Cardiac septum (tissue), 1 donor: ENCODE measurements around the gene EXOSC7. TPM values are rescaled to one million over a fixed set of nuclear protein-coding genes. Genes with fewer than 3 reads are reported as not detected.

ENCODE experiments used
- DNase-seq: peaks from one replicate; pipeline ENCODE4 v3.0.0-alpha.2; 2020; ENCODE audit warnings: low spot score
- intact Hi-C: fragments of 100-400 bp; cut with DNase I; formaldehyde crosslinking; loops from one replicate; pipeline ENCODE4 v1.14.0; 2022
- total RNA-seq: library from RNA; stranded (reverse); fragmentation: NEBNext Ultra II Directional; extraction: Animal tissue kit (Norgen Biotek cat#: 25700); gene quantifications from one replicate; pipeline ENCODE4 v1.2.1, GENCODE V29; 2021
- donor health status: DM: no; HTN: no; CAD: no.

EXOSC7 gene
- total RNA-seq, 1 donor from 2014 or later = 29.6 TPM

DNA sequence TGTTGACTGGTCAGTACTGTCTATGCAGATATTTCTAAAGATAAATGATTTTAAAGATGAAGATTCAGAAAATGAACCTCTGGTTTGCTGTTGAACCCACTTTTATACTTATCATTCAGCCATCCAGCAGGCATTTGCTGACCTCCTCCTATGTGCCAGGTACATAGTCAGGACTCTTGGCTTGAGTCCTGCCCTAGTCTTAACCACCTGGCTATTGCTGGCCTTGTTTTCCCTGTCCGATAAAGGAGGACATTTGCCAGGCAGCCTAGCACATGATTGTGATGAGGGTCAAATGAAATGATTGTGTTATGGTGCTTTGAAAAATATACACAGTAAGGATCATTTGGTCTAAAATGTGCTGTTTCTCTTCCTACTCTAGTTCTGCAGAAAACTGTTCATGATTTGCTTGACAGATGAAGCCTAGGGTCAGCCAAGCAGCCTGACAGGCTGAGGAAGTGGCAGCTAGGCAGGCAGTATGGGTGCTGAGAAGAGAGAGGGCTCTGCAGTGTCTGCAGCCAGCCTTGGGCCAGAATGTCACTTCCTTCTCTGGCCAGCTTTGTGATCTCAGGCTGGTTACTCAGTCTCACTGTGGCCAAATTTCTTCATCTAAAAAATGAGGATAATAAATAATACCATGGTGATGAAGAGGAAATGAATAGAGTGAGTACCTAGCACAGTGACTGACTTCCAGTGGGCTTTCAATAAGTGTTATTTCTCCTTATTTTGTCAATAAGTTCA is 13.8 kb downstream of the EXOSC7 start:
- intact Hi-C loops = loop anchor here (5.0 kb wide), 1 partner anchor 47 kb away; no protein-coding TSS in a partner anchor
- DNase-seq = no peak

DNA sequence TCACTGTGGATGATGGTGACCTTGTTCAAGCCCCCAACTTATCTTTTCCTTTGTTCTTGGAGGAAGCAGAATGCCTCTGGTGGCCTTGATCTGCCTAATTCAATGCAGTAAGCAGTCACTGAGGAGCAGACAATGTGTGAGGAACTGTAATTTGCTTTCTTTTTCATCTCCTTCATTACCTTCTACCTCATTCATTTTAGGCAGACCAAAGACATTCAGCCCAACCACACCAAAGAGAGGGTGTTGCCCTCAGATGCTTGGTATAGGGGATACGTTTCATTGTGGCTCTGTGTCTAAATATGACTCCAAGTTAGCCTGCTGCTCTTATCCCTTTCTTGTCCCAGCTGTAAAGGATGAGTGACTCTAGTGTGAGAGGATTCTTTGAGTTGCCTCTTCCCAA is 15.3 kb downstream of the EXOSC7 start:
- DNase-seq = no peak
- intact Hi-C loops = loop anchor here (5.0 kb wide), 1 partner anchor 46 kb away; no protein-coding TSS in a partner anchor

DNA sequence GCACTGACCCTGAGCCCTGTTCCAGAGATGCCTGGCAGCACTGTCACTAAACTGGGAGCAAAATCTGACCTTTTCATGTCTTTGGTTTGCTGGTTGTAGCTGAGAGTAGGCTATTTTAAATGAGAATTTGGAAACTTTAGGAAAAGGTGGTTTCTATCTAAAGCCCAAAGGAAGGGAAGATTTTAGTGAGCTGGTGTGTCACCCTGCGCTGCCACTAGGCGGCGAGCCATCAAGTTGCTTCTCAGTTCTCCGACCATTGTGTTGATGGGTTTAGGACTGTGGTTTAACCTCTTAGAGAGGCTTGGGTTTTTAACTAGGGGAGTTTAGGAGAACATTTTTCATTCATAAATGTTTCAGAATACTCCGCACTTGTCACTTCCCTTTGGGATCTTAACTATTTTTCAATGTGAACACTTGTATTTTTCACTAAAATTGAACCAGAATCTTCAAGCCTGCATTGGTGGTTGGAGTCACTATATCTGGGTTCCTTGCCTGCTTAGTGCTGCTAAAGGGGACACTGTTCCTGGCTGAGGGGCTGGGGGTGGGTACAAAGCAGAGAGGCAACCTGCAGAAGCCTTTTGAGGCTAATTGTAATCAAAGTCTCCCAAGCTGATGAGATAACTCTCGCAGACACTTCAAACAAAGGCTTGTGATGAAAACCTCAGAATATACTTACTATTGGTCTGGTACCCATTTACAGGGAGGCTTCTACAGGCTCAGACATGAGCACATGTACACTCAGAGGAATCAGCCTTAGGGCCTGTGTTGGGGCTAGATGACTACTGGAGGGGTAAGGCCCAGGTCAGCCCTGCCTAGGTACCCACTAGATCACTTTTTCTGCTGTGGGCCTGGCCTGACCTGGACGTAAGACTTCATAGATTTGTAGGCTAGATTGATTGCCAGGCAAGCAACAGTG is 16.8 kb downstream of the EXOSC7 start:
- DNase-seq = no peak
- intact Hi-C loops = loop anchor here (5.0 kb wide), 1 partner anchor 44 kb away; no protein-coding TSS in a partner anchor

DNA sequence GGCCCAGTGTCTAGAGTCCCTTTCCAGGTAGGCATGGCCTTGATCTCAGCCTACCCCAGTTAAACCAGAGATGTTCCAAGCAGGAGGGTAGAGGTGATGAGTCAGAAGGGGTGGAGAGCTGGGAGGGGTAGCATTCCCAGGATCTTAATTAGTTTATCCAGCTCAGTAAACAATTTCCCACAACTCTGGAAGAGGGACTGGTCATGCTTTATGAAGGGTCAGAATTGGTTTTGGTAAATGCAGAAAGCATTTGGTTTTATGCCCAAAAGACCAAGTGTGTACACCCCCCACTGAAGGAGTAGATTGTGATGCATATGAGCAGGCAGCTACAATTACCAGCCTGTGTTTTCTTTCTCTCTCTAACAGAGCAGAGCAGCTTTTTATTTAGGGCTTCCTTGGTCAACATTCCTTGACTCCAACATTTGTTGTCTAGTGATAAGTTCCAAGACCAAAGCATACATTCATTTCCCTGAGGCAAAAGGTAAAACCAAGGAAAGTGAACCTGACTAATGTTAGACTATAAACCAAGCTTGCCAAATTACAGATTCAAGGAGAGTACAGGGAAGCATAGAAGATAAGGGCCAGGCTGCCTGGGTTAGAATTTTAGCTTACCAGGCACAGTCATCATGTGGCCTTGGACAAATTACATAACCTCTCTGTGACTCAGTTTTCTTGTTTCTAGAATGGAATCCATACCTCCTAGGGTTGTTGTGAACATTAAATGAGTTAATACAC is 17.6 kb downstream of the EXOSC7 start:
- DNase-seq = no peak
- intact Hi-C loops = loop anchor here (5.0 kb wide), 1 partner anchor 44 kb away; no protein-coding TSS in a partner anchor

DNA sequence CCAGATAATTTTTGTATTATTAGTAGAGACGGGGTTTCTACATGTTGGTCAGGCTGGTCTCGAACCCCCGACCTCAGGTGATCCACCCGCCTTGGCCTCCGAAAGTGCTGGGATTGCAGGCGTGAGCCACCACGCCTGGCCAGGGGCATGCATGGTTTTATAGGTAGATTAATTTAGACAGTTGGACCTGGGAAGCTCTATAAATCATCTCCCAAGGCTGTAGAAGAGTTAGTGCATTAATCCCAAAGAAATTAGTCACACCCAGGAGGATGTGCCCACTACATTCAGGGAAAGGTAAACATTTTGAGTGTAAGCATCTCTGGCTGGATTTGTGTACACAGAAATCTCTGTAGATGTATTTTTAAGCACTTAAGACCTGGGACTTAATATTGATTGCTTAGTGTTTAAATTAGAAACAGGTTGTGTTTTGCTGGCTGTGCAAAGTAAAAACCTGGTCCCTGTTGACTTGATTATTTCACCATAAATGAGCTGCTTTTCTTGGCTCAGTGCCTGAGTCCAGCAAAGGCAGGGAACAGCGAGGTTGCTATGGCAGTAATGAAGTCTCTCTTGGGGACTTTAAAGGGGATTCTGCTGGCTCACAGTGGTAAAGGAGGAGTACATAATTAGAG is 19.2 kb downstream of the EXOSC7 start:
- DNase-seq = no peak
- intact Hi-C loops = no loop called here

DNA sequence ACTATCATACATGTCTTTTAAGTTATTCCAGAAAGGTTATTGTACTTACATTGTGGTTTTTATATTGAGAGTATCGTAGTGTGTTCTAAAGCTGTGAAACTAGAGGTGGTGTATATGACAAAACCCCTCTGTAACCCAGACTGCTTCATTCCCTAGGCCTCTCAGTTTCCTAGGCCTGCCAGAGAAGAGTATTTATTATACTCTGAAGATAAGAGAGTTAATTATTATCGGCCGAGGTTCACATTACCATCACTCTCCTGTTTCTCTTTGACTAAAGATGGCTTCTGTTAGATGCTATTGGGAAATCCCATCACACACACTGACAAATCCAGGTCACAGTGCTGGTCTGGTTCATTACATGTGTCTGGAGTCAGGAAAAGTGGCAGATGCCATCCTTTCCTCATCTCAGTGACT is 20.5 kb downstream of the EXOSC7 start:
- intact Hi-C loops = no loop called here

DNA sequence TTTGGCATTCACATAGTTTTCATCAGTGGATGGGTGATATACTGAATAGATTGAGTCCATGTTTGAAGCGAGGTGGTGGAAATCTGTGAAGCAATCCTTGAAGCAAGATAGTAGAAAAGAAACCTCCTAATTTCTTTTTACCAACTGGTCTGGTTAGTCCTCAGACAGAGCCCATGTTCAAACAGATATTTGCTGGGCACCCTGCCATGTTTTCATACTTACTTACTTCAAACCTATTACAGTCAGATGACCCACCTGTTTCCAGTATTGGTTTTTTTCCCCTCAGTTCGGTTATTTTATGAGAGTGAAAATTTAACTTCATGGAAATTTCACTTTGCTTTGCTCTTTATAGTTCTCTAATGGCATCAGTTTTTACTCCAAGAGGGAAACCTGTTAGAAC is 23.7 kb downstream of the EXOSC7 start:
- DNase-seq = no peak
- intact Hi-C loops = no loop called here

More for the DNA sequence above, 20.5 kb downstream of the EXOSC7 start:
- DNase-seq = no peak

DNA sequence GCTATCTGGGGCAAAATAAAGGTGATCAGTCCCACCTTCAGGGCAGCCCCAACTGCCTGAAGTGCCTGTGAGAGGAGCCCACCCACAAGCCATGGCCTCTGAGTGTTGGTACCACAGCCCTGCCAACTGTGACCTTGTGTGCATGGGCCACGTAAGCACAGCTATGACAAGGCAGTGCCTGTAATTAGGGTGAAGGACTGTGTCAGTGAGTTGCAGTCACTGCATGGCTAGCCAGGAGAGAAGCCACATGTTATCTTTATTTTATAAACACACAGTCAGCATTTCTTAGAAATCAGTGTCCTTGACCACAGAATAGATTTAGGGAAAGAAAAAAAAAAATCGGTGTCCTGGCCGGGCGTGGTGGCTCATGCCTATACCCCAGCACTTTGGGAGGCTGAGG is 24.8 kb downstream of the EXOSC7 start:
- DNase-seq = no peak
- intact Hi-C loops = no loop called here

DNA sequence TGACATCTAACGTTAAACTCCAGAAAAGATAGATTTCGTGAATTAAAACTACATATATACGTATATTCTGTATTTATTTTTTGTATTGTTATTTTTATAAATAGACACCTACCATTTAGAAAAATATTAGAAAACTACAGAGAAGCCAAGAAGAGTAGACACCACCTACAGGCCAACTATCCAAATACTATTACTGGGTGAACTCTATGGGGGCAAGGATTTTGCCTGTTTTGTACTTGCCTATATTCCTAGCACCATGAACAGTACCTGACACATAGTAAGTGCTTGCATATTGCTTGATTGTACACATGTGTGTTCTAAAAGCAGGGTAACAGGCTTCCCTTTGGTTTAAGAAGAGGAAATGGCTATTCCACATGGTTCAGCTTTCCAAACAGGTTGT is 25.7 kb downstream of the EXOSC7 start:
- DNase-seq = no peak
- intact Hi-C loops = no loop called here

DNA sequence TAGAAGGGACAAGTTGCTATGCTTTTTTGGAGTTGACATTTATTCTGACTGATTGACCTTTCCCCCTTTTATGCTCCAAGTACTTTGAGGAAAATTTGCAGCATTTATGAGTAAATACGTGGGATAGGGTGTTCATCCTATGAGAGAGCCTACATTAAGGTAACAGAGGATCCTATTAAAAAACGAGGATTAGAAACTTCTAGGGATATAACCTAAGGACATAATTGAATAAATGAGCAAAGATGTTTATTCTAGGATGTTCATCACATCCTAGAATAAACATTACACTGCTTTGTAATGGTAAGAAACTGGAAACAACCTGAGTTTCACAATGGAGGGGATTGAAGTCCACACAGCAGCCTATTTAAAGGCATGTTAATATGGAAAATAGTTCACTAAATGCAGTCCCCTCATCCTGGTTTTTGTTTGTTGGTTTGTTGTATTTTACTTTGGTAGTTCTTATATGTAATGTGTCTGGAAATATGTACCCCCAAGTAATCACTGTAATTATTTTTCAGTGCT is 26.2 kb downstream of the EXOSC7 start:
- no peak for DNase-seq
- intact Hi-C loops = no loop called here

DNA sequence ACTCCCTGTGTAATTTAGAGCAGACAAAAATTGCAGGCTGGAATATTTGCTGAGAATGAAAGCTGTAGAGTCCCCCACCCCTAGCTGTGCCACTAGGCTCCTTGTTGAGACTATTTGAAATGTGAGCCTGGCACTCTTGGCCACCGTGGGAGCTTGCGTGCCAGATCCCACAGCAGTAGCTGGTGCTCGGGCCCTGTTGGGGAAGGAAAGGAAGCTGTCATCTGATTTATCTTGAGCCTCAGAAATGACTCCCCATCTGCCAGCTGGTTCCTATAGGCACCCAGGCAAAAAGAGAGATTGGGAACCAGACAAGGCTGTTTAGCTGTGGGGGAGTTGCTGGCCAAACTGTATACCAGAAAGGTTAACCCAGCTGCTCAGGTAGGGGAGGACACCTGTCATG is 26.7 kb downstream of the EXOSC7 start:
- no peak for DNase-seq
- intact Hi-C loops = no loop called here

DNA sequence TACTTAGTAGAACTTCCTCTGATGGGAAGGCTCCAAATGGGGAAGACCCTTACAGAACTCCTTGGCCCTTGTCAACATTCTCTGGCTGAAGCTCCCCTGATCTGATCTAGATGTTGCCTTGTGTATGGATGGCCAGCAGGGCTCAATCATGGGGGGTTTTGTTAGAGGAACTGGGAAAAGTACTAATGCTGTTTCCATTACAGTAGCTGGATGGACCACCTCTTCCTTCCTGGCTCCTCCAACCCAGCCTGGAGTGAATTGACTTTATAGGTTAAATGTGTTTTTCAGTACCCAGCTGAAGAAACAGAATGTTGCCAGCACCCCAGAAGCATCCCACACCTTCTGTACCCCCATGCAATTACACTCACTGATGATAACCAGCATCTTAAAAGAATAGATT is 27.4 kb downstream of the EXOSC7 start:
- no peak for DNase-seq
- intact Hi-C loops = no loop called here

DNA sequence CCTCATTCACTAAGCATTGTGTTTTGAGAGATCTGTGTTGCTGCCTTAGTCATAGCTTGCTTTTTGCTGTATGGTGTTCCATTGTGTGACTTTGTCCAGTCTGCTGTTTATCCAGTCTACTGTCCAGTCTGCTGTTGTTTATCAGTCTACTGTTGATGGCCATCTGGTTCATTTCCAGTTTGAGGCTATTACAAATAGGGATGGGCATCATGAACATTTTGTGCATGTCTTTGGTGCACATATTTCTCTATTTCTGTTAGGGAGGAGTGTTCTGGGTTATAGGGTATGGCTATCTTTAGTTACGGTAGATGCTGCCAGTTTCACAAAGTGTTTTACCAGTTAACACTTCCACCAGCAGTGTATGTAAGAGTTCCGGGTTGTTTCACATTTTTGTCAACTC is 27.8 kb downstream of the EXOSC7 start:
- intact Hi-C loops = no loop called here
- DNase-seq = no peak

DNA sequence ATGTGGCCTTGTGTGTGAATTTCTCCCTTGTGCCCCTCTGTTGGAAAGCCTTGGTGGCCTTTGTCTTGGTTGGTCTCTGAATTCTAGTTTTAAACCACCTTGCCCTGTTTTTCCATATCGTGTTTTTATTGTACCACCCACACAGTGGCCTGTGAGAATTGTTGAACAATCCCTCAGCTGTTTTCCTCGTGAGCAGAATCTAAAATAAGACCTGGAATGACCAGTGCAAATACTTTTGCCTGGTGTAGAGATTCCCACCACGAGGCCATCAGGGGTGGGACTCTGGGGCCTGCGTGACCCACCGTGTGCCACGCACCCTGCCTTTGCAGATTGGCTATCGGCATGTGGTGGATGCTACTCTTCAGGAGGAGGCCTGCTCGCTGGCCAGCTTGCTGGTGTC is 31.0 kb downstream of the EXOSC7 start:
- intact Hi-C loops = no loop called here
- no peak for DNase-seq

DNA sequence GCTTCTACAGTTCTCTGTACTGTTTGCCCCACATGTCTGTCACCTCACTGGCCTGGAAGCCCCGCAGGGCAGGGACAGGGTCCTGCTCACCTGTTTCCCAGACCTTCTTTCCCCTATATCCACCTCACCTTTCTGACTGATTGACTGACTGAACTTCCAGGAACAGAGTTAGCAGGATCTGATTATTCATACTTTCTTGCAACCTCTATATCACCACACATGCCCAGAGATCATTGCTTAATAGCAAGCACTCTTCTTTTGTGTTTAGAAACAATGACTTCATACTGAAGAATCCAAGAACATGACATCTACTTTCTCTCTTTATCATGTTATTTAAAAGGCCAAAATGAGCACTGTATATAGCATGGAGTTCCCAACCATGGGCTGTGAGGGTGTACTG is 32.1 kb downstream of the EXOSC7 start:
- DNase-seq = no peak

DNA sequence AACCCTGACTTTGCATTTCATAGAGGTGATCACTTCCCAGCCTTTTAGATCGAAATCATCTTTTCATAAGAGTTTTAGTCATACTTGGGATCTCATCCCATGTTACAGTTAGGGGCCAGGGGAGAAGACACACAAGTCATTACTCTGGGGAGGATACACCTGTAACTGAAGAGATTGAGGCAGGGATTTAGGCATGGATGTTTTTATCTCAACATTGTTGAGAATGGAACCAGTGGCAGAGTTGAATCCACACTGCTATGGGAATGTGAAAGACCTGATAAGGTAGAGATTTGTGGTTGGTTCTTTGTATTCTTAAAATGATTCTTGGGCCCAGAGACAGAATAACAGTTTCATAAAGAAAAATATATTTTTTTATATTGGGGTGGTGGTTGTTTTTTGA is 33.8 kb downstream of the EXOSC7 start:
- intact Hi-C loops = loop anchor here (5.0 kb wide), 1 partner anchor 33 kb away; the partner anchor contains the start of genes EXOSC7 and ZDHHC3
- no peak for DNase-seq

More for the DNA sequence above, 32.1 kb downstream of the EXOSC7 start:
- intact Hi-C loops = no loop called here

DNA sequence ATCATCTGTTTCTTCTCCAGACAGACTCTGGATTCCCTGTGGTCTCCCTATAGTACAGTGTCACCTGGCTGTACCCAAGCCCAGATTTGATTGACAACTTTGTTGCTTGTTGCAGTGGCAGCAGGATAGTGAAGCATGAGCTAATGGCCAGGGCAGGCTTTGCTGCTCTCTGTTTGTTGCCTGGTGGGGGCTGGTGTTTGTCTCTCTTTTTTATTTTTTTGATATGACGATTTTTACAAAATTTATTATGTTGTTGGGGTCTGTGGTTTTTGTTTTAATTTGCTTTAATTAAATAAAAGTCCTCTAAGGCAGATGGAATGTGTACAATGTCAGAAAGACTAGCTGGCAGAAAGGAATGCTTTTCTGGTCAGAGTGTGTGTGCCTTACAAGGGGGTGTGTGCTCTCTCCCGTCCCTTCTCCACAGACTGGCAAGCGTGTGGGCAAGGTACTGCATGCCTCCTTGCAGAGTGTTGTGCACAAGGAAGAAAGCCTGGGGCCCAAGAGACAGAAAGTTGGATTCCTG is 34.8 kb downstream of the EXOSC7 start:
- intact Hi-C loops = loop anchor here (5.0 kb wide), 1 partner anchor 34 kb away; the partner anchor contains the start of genes EXOSC7 and ZDHHC3
- no peak for DNase-seq

DNA sequence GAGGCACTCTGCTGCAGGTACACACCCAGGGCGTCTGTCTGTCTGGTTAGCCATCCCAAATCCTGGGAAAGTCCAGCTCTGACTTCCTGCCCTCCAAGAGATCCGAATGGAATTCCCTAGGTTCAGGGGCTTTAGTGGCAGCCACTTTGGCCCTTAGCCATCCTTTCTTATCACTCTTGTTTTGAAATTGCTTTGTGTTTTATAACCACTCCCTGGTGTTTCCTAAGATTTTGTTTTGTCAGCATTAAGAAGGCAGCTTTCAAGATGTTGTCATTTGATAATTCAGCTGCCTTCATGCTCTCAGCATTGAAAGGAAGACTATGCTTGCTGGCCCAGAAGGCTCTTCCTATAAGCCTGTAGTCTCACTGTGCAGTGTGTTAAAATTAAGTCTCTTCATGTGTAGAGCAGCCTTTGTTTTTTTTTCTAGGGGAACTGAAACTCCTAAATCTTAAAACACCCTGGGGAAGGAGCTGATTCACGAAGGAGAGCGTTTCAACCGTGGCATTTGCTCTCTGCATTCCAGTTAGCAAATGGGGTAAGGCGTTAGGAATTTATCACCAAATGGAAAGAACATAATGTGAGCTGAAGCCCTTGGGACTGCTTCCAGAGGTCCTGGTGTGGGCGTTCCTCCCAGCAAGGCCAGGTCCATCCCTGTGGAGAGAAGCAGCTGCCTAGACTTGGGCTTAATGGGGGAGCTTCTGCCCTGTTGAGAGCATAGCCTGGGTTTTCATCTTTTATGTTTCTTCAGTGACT is 35.9 kb downstream of the EXOSC7 start:
- peak; percentile 78 for DNase-seq
- intact Hi-C loops = loop anchor here (5.0 kb wide), 1 partner anchor 35 kb away; the partner anchor contains the start of genes EXOSC7 and ZDHHC3
